Astrocyte of the hippocampus (primary cell): ENCODE data around the gene RNF187.
"Not testable (repeated sequence)": the region's sequence is repeated elsewhere in the genome, so short reads cannot be mapped to it uniquely, and the experiment has no call there.

Experiments
- DNase-seq: peaks from one replicate; pipeline ENCODE4 v3.0.0; 2011; ENCODE audit warnings: low read depth, low spot score

The RNF187 gene

DNA sequence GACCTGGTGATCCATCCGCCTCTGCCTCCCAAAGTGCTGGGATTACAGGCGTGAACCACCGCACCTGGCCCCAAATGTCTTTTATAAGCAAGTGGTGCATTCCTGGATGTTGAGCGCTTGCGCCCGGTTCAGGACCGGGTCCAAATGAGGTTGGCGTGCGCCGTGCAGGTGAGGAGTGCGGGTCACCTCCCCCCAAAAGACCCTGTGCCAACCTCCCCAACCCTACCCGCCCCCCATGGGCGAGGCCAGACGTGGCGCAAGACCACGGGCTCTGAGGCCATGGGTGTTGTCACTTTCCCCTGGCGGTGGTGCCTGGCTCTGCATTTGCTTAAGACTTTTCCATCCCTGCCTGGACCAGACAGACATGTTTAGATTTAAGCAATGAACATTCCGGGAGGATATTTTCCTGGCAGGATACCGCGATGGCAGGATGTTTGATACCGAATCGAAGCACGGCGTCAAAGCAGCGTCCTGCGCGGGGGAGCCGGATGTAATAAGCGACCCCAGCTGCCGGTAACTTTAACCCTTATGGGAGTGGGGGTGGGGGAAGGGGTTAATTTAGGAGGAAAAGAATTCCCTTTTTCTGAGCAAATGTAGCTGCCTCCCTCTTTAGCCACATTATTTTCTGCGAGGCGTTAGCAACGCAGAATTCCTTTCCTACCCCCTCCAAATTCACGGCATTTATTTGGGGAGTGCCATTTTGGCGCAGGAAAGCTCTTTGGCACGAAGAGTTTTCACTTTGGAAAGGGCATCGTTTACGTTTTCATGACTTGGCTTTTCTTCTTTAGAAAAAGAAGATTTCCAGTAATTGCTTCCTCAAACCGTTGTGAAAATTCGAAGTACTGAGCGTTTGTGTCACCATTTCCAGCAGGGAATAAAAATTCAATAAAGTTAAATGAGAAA, 27.8 kb upstream of the RNF187 start:
- peak; percentile 82 for DNase-seq

DNA sequence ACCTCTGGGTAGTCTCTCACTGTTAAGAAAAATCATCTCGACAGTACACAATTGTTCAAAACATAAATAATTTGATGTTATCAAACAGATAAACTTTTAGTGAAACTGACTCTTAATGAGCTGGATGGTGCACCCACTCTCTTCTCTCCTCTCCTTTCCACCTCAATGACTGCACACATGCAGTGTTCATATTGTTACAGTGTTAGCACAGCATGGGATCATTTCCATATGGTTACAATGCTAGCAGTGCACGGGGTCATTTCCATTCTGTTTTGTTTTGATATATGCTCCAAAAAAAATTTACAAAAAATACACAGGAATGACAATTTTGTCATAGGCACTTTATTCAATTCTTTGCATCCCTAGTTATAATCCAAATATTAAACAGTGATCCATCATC, 26.4 kb upstream of the RNF187 start:
- DNase-seq = no peak

- no peak for DNase-seq
Observed at GRCh38 chr1:228462560-228462959, 24.6 kb upstream of the RNF187 start.

DNA sequence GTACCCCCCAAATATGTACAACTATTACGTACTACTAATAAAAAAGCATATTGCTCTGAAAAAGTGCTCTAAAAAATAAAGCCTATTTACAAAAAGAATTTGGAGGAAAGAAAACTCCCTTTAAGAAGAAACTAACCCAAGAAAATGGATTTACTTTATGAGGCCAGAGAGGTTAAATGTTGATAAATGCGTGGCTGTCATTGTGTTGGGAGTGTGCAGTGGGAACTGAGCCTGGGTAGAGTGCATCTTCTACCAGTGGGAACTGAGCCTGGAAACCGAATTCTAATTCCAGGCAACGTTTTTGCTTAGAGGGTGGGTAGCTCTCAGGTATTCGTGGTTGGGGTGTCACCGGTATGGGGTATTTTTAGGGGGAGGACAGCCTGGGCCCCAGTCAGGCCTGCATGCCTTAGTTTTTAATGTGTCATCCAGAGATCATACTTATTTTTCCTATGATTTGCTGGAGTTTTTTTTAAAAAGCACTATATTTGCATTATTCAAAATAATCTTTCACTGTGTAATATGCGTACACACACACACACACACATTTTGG, 24.1 kb upstream of the RNF187 start:
- no peak for DNase-seq

DNA sequence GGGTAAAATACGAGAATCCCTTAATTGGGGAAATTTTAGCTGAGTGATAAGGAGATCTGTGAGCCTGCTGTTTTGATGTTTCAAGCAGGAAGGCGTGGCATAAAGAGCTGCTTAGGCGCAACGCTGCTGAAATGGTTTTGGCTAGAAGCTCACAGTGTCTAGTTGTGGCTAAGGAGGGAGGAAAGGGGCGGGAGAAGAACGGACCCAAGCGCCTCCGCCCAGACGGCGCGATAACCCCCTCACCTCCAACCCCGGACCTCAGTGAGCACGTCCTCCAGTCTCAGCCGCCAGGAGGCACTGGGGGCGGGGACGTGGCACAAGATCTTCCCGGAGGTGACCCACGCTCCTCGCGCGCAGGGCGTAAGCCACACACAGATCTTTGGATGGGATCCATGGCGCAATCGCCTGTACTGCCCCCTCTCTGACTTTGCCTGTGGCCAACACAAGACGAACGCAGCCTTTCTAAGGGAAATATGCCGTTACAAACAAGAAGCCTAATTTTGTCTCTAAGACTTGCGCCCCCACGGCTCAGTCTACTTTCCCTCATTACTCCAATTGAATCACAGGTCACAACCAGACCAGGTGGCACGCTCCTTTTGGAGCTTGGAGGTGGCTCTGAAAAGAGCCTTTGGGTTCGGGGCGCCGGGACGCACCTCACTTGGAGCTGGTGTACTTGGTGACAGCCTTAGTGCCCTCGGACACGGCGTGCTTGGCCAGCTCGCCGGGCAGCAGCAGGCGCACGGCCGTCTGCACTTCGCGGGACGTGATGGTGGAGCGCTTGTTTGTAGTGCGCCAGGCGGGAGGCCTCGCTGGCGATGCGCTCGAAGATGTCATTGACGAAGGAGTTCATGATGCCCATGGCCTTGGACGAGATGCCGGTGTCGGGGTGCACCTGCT, 23.4 kb upstream of the RNF187 start:
- DNase-seq = no peak

GRCh38 chr1:228464487-228464983, 22.6 kb upstream of the RNF187 start:
- DNase-seq = peak; percentile 92

DNA sequence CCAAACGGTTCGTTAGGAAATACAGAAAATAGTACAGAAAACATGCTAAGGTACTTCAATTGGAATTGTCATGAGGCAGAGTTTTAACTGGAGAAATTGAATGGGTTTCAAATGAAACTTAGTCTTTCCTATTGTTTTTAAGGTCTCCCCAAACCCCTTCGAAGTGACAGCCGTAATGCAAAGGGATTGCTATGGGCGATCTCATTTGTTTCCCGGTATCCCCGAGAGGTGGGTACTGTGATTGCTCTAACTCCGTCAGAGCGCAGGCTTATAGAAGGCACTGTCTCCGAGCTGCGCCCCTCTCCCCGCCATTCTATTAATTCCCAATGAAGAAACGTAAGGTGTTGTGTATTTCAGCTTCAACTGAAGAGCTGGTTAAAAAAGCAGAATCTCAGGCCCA, 22.0 kb upstream of the RNF187 start:
- no peak for DNase-seq

DNA sequence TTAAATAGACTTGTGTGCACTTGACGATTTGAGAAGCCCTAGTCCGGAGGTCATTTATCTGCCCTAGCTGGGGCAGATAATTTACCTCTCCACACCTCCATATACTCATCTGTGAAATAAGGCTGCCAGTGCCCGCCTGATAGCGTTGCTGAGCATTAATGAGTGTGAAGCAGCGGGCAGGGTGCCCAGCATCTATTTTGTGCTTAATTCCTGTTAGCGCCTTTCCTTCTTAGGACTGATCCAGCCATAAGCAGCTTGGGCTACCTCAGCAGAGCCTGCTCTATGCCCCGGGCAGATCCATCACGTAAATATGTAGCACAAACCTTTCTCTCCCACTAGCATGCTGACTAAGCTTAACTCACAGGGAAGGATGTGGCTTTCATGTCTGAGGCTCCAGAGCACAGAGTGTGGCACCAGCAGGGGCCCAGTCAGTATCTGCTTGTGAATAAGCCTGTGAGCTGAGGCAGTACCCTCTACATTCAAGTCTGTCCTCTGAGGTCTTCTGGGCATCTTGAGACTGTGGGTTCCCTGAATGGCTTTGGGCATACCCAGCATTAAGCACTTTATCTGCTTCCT, 21.5 kb upstream of the RNF187 start:
- no peak for DNase-seq

GRCh38 chr1:228468188-228468587, 19.0 kb upstream of the RNF187 start:
- not testable (repeated sequence) for DNase-seq

- no peak for DNase-seq
Observed at GRCh38 chr1:228469413-228470162, 17.6 kb upstream of the RNF187 start.

DNA sequence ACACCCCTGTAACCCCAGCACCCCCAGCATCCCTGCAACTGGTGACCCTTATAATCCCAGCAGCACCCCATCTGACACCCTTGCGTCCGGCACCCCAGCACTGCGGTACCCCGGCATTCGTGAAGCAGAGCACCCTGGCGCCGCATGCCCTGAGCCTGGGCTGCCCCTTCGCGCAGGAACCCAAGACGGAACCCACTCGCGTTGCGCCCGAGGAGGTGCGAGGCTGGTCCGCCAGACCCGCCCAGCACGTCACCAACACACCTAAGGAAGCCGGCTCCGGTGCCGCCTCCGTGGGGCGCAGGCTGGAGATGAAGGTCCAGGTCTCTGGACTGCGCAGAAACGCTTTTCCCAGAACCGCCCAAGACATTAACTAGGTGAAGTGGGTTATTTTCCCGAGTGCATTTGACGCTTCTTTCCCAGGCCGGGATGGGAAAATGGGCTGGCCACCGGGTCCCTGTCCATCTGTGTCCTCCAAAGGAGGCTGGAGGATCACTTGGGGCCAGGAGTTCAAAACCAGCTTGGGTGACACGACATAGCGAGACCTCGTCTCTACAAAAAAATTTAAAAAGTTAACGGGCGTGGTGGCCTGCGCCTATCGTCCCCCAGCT, 15.9 kb upstream of the RNF187 start:
- DNase-seq = no peak

DNA sequence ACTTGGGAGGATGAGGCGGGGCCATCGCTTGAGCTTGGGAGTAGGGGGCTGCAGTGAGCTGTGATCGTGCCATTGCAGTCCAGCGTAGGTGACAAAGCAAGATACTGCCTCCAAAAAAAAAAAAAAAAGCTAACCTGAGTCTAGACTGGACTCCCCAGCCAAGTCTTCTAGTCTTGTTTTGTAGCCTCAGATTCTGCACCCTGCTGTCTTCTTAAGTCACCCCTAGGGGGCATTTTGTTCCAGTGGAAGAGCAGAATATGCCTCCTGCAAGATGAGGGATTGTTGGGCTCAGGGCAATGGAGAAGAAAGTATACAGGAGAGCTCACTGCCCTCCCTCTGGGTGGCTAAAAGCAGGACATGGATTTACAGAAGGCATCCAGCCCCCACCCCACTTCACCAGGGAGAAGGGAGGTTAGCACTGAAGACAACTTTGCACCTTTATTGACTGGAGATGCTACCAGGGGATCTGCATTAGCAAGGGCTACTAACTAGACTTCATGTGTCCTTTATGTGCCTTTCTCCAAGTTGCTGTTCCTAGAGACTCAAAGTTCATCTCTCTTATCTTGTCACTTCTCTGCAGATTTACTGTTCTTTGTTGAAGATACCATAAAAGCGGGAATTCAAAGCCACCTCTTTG, 15.3 kb upstream of the RNF187 start:
- no peak for DNase-seq

DNA sequence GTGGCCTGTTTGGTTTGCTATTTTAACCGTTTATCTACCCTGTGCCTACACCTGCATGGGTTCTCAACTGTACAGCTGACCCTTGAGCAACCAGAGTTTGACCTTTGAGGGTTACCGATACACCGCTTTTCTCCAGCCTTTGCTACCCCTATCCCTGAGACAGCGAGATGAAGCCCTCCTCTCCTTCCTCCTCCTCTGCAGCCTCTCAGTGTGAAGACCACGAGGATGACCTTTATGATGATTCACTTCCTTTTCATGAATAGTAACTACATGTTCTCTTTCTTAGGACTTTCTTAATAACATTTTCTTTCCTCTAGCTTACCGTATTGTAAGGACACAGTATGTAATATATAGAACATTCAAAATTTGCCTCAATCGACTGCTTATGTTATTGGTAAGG, 14.5 kb upstream of the RNF187 start:
- no peak for DNase-seq

DNA sequence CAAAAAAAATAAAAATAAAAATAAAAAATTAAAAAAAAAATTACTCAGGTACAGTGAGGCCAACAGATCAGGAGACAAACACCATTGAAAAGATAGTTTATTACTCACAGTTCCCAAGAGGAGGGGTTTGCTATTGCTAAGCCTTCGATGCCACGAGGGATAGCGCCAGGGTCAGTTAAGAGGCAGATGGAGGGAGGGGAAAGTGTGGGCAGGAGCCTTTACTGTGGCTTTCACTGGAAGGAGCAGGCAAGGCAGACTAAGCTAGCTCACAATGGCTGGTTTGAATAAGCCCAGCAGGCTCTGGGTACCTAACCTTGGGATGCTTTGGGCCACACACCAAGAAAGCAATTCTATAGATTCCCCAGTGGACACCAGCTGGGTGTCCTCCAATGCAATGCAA, 12.7 kb upstream of the RNF187 start:
- no peak for DNase-seq

DNA sequence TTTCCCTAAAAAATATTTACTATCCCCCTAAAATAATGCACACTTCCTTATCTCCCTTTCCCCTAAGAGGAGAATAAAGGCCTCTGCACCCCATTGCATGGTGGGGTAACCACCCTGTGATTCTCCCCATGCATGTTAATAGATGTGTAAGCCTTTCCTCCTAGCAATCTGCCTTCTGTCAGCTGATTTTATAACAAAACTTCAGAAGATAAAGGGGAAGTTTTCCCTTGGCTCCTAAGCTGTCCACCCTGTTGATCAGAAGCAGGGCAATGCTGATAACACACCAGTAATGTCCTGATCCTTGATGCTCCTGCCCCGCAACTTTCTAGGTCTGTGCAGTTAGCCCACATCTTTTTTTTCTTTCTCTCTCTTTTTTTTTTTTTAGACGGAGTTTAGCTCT, 11.4 kb upstream of the RNF187 start:
- DNase-seq = no peak

DNA sequence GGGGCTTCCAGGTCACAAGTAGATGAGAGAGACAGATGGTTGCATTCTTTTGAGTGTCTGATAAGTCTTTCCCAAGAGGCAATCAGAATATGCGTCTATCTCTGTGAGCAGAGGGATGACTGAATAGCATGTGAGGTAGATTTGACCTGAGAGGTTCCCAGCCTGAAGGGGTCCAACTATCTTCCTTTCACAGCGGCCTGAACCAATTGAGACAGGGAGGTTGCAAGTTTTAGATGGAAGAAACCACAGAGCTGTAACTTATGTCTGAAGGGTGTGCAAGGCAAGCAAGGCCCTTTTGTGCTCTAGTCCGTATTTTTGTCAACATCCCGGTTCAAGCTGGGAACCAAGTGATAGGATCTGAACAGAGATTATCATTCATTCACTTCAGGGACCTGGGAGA, 9.9 kb upstream of the RNF187 start:
- no peak for DNase-seq

DNA sequence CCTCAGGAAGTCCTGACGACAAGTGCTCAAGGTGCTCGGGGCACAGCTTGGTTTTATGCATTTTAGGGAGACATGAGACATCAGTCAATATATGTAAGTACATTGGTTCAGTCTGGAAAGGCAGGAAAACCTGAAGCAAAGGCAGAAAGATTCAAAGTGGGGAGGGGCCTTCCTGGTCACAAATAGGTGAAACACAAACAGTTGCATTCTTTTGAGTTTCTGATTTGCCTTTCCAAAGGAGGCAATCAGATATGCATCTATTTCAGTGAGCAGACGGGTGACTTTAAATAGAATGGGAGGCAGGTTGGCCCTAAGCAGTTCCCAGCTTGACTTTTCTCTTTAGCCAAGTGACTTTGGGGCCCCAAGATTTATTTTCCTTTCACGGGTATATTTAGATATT, 8.9 kb upstream of the RNF187 start:
- DNase-seq = no peak

DNA sequence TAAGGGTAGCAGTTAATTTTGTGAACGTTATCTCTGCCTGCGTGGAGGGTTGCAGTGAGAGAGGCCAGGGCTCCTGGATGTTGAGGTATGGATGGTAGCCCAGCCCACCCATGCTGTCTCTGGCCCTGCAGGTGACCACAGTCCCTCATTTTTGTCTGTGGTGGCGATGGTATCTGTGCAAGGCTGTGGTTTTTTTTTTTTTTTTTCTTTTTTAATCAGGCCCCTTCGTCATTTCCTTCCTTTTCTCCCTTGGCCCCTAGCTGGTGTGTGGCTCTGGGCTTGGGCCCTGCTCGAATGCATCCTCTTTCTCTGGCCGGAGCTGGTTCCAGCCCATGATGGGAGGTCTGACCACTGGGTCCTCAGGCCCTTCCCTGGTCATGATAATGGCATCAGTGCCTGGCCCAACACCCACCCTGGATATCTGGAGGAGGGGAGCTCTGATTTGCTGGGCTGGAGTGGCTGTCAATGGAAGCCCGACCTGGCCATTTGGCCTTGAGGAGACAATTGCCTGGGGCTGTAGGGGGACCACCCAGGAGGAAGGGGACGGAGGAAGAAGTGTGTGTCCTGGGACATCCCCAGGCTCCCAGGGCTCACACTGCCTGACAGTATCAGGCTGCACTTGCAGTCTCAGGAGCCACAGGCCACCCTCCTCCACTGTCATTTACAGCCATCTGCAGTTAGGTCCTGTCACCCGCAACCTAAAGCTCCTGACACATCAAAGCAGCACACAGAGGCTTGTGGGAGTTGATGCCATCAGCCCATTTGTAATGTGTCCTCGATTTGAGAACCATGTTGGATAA, 8.1 kb upstream of the RNF187 start:
- no peak for DNase-seq

- no peak for DNase-seq
Observed at GRCh38 chr1:228483789-228484188, 3.4 kb upstream of the RNF187 start.
